Activated CD4-positive, alpha-beta T cell treated with anti-CD3 and anti-CD28 coated beads, Interleukin-2, Interleukin-4, amounts not matched to agents 100 ng/mL and 50 ng/mL, durations not matched to agents 16 hours and 8 hours (primary cell): ENCODE data around the gene SIM2.

Source experiments
- DNase-seq: peaks from one replicate; pipeline ENCODE4 v3.0.0-alpha.2; 2020; ENCODE audit warnings: low spot score

SIM2 gene

GRCh38 chr21:36688324-36688723, 10.6 kb upstream of the SIM2 start:
- no peak for DNase-seq

- DNase-seq = no peak
Observed at GRCh38 chr21:36689324-36689723, 9.6 kb upstream of the SIM2 start.

- DNase-seq = no peak
Observed at GRCh38 chr21:36690628-36691554, 8.0 kb upstream of the SIM2 start.

- no peak for DNase-seq
Observed at GRCh38 chr21:36691555-36692041, 7.3 kb upstream of the SIM2 start.

- no peak for DNase-seq
Observed at GRCh38 chr21:36692114-36692834, 6.6 kb upstream of the SIM2 start.

- DNase-seq = no peak
Observed at GRCh38 chr21:36692835-36693488, 6.0 kb upstream of the SIM2 start.

GRCh38 chr21:36693489-36694030, 5.4 kb upstream of the SIM2 start:
- no peak for DNase-seq

- no peak for DNase-seq
Observed at GRCh38 chr21:36694031-36694515, 4.8 kb upstream of the SIM2 start.

GRCh38 chr21:36694593-36695282, 4.2 kb upstream of the SIM2 start:
- DNase-seq = no peak

GRCh38 chr21:36695283-36695634, 3.7 kb upstream of the SIM2 start:
- no peak for DNase-seq

GRCh38 chr21:36695671-36696389, 3.1 kb upstream of the SIM2 start:
- no peak for DNase-seq

- DNase-seq = no peak
Observed at GRCh38 chr21:36696390-36697059, 2.4 kb upstream of the SIM2 start.

GRCh38 chr21:36697060-36697850, 1.7 kb upstream of the SIM2 start:
- DNase-seq = no peak

- DNase-seq = no peak
Observed at GRCh38 chr21:36697851-36698384, 997 bp upstream of the SIM2 start.

- no peak for DNase-seq
Observed at GRCh38 chr21:36698385-36698980, 432 bp upstream of the SIM2 start.

GRCh38 chr21:36699546-36700294, 805 bp downstream of the SIM2 start:
- DNase-seq = no peak

- DNase-seq = no peak
Observed at GRCh38 chr21:36700295-36700970, 1.5 kb downstream of the SIM2 start.
